Medulla oblongata (tissue), 1 donor: ENCODE results near the gene CCDC127.

ENCODE experiments used
- DNase-seq: peaks from one replicate; pipeline ENCODE4 v3.0.0-alpha.2; 2015; ENCODE audit errors: extremely low spot score

CCDC127 gene

GRCh38 chr5:190366-191035, 27.5 kb downstream of the CCDC127 start:
- no peak for DNase-seq

- DNase-seq = no peak
Measured at GRCh38 chr5:189976-190365, 28.0 kb downstream of the CCDC127 start.

GRCh38 chr5:189486-189885, 28.5 kb downstream of the CCDC127 start:
- no peak for DNase-seq

- DNase-seq = peak; percentile 87
Measured at GRCh38 chr5:188488-189481, 29.2 kb downstream of the CCDC127 start.

- no peak for DNase-seq
Measured at GRCh38 chr5:187617-188451, 30.1 kb downstream of the CCDC127 start.

GRCh38 chr5:187042-187431, 30.9 kb downstream of the CCDC127 start:
- no peak for DNase-seq

- DNase-seq = no peak
Measured at GRCh38 chr5:186091-187041, 31.6 kb downstream of the CCDC127 start.

GRCh38 chr5:185095-186070, 32.6 kb downstream of the CCDC127 start:
- DNase-seq = no peak

- no peak for DNase-seq
Measured at GRCh38 chr5:184471-184870, 33.5 kb downstream of the CCDC127 start.

- DNase-seq = no peak
Measured at GRCh38 chr5:182126-182525, 35.8 kb downstream of the CCDC127 start.

GRCh38 chr5:181566-181965, 36.4 kb downstream of the CCDC127 start:
- no peak for DNase-seq

GRCh38 chr5:181160-181559, 36.8 kb downstream of the CCDC127 start:
- no peak for DNase-seq

GRCh38 chr5:180286-180918, 37.6 kb downstream of the CCDC127 start:
- no peak for DNase-seq

- no peak for DNase-seq
Measured at GRCh38 chr5:179401-179800, 38.6 kb downstream of the CCDC127 start.

GRCh38 chr5:178110-178509, 39.8 kb downstream of the CCDC127 start:
- no peak for DNase-seq

GRCh38 chr5:176296-176823, 41.6 kb downstream of the CCDC127 start:
- no peak for DNase-seq

GRCh38 chr5:174876-175465, 43.0 kb downstream of the CCDC127 start:
- DNase-seq = no peak

GRCh38 chr5:174291-174600, 43.7 kb downstream of the CCDC127 start:
- DNase-seq = no peak
